Spleen (tissue), 11 donors: ENCODE data around the gene KLHL40. TPM values are rescaled to one million over a fixed set of nuclear protein-coding genes. Genes with fewer than 3 reads are reported as not detected.

Source experiments
- DNase-seq: peaks from one replicate; pipeline ENCODE4 v3.0.0-alpha.2; 2020
- H3K27ac ChIP-seq, 8 donors: fragments of 200-600 bp; sonication (generic) in 7 of 8; 1 replicate in 4 of 8; 2 replicates in 4 of 8; pipeline versions ENCODE4 v1.5.0 to v1.8.0; 2016 to 2021; ENCODE audit warnings: inconsistent platforms in 4 of 8, mild to moderate bottlenecking in 4 of 8, moderate library complexity in 1 of 8
- H3K27me3 ChIP-seq, 7 donors: fragments of 200-600 bp; sonication (generic) in 6 of 7; replicated peaks in 1 of 7; 1 replicate in 4 of 7; 2 replicates in 3 of 7; pipeline versions ENCODE4 v1.5.0 to v1.8.0; 2016 to 2021; ENCODE audit warnings: inconsistent platforms in 3 of 7, mild to moderate bottlenecking in 1 of 7
- H3K36me3 ChIP-seq, 6 donors: fragments of 200-600 bp; sonication (generic) in 5 of 6; 1 replicate in 4 of 6; 2 replicates in 2 of 6; pipeline versions ENCODE4 v1.5.0 to v1.8.0; 2016 to 2021; ENCODE audit warnings: inconsistent platforms in 2 of 6
- H3K4me1 ChIP-seq, 6 donors: fragments of 200-600 bp; sonication (generic) in 5 of 6; 1 replicate in 3 of 6; 2 replicates in 3 of 6; pipeline versions ENCODE4 v1.5.0 to v1.8.0; 2016 to 2021; ENCODE audit warnings: inconsistent platforms in 3 of 6
- H3K4me3 ChIP-seq, 8 donors: fragments of 200-600 bp; sonication (generic) in 7 of 8; 1 replicate in 4 of 8; 2 replicates in 4 of 8; pipeline versions ENCODE4 v1.5.0 to v1.8.0; 2016 to 2021; ENCODE audit warnings: inconsistent platforms in 4 of 8, mild to moderate bottlenecking in 4 of 8, moderate library complexity in 2 of 8
- H3K9me3 ChIP-seq, 8 donors: fragments of 200-600 bp; sonication (generic) in 7 of 8; 1 replicate in 4 of 8; 2 replicates in 4 of 8; pipeline versions ENCODE4 v1.5.0 to v1.8.0; 2016 to 2021; ENCODE audit warnings: inconsistent platforms in 4 of 8
- POLR2A ChIP-seq, 3 donors: fragments of 450-650 bp; IDR thresholded peaks; one replicate each; pipeline ENCODE4 v1.5.1; 2017; ENCODE audit warnings: antibody characterized with exemption in 3 of 3, mild to moderate bottlenecking in 1 of 3
- POLR2AphosphoS5 ChIP-seq, 3 donors: sonication (generic); formaldehyde crosslinking; IDR thresholded peaks; one replicate each; pipeline ENCODE4 v1.5.1; 2017; ENCODE audit warnings: antibody characterized with exemption in 3 of 3
- WGBS, 5 donors: extraction: QIAGEN DNeasy Blood & Tissue Kit in 3 of 5; methylation state at CpG; one replicate each; pipeline versions ENCODE4 v1.1.5 to v1.1.7; 2013 to 2018; 5-methylcytosine and 5-hydroxymethylcytosine counted together
- intact Hi-C: fragments of 100-400 bp; cut with DNase I; formaldehyde crosslinking; loops from one replicate; pipeline ENCODE4 v1.15.0; 2023; ENCODE audit warnings: low total_unique reads
- polyA plus RNA-seq, 3 donors: library from polyadenylated mRNA; stranded (reverse); fragments of 200-250 nt; gene quantifications; one replicate each; pipeline ENCODE4 v1.2.1, GENCODE V29; 2013
- total RNA-seq, 7 donors: library from RNA; depleted of rRNA in 3 of 7; stranded (reverse); fragments of >200 nt in 3 of 7; fragmentation: NEBNext Ultra II Directional in 4 of 7; extraction: Animal tissue kit (Norgen Biotek cat#: 25700) in 4 of 7; gene quantifications; one replicate each; pipeline versions ENCODE4 v1.1.0 to v1.2.1, GENCODE V29; 2016 to 2021
- TF ChIP-seq, protein P1 (sequence below), 11 experiments: fragments of 200-600 bp in 7 of 11; fragments of 450-650 bp in 4 of 11; sonication (generic) in 4 of 11; IDR thresholded peaks in 8 of 11; conservative IDR thresholded peaks in 3 of 11; 1 replicate in 7 of 11; 2 replicates in 4 of 11; pipeline versions ENCODE4 v1.4.0 to v1.8.0; 2016 to 2021; ENCODE audit warnings: antibody characterized with exemption in 11 of 11, inconsistent platforms in 4 of 11, mild to moderate bottlenecking in 1 of 11
- donor health status: healthy with polysubstance abuse.
- donor health status: DM: no; HTN: no; CAD: no; lungs with moderate emphysema.
- donor health status: DM: no; HTN: no; CAD: no.
- donor health status: Bipolar disorder and iron deficiency.
- donor health status: healthy.
- donor health status: DM: no; HTN: no; CAD: no.
- donor health status: DM: yes; HTN: yes; CAD: no.

Gene KLHL40
- total and polyA plus RNA-seq, 10 donors = 0.03 to 0.17 TPM; not detected in 8

- Histone ChIP-seq H3K27ac (peak overlapping the region in 3 of 8 donors; percentile 52 to 69 (median 54)), H3K27me3 (no peaks in the 10 kb centered on the region), H3K9me3 (no peaks in the 10 kb centered on the region), H3K4me1 (peaks cover 0 to 40% (median 22%) of the 10 kb centered on the region in 6 donors), H3K4me3 (no peak overlapping the region), H3K36me3 (peaks cover 3 to 100% (median 84%) of the 10 kb centered on the region in 6 donors)
- DNase-seq = no peak
- TF ChIP-seq, protein P1, sequence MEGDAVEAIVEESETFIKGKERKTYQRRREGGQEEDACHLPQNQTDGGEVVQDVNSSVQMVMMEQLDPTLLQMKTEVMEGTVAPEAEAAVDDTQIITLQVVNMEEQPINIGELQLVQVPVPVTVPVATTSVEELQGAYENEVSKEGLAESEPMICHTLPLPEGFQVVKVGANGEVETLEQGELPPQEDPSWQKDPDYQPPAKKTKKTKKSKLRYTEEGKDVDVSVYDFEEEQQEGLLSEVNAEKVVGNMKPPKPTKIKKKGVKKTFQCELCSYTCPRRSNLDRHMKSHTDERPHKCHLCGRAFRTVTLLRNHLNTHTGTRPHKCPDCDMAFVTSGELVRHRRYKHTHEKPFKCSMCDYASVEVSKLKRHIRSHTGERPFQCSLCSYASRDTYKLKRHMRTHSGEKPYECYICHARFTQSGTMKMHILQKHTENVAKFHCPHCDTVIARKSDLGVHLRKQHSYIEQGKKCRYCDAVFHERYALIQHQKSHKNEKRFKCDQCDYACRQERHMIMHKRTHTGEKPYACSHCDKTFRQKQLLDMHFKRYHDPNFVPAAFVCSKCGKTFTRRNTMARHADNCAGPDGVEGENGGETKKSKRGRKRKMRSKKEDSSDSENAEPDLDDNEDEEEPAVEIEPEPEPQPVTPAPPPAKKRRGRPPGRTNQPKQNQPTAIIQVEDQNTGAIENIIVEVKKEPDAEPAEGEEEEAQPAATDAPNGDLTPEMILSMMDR (IDR thresholded peaks at IDR 0.05 in 8 of 11, conservative IDR thresholded peaks at IDR 0.05 in 3 of 11) = no peak
- TF ChIP-seq POLR2AphosphoS5 (IDR thresholded peaks at IDR 0.05) (no peak), POLR2A (IDR thresholded peaks at IDR 0.05) (no peak)
- intact Hi-C loops = no loop called here
Measured at GRCh38 chr3:42640129-42640528, 45.2 kb upstream of the KLHL40 start.

- no peak for DNase-seq
- TF ChIP-seq POLR2AphosphoS5 (IDR thresholded peaks at IDR 0.05) = no peak
- TF ChIP-seq, protein P1 (IDR thresholded peaks at IDR 0.05 in 8 of 11, conservative IDR thresholded peaks at IDR 0.05 in 3 of 11) = no peak
- TF ChIP-seq POLR2A (IDR thresholded peaks at IDR 0.05) = no peak
- Histone ChIP-seq H3K4me3 (no peak overlapping the region), H3K27ac (peak overlapping the region in 2 of 8 donors; percentile 4 to 52), H3K36me3 (peaks cover 3 to 100% (median 84%) of the 10 kb centered on the region in 6 donors), H3K27me3 (no peaks in the 10 kb centered on the region), H3K4me1 (peaks cover 0 to 40% (median 22%) of the 10 kb centered on the region in 6 donors), H3K9me3 (no peaks in the 10 kb centered on the region)
- intact Hi-C loops = no loop called here
- WGBS, 5 donors = 78 to 91% (median 89%) methylated on average over 6 of the region's 6 CpGs
Measured at GRCh38 chr3:42640771-42641370, 44.5 kb upstream of the KLHL40 start.

GRCh38 chr3:42647821-42648459 is 37.4 kb upstream of the KLHL40 start:
- no peak for DNase-seq
- H3K27me3 ChIP-seq = no peaks in the 10 kb centered on the region
- no peaks in the 10 kb centered on the region for H3K9me3 ChIP-seq
- H3K36me3 ChIP-seq = peaks cover 3 to 73% (median 56%) of the 10 kb centered on the region in 6 donors
- H3K4me3 ChIP-seq = no peak overlapping the region
- 83 to 92% (median 86%) methylated on average over 5 of the region's 5 CpGs for WGBS, 5 donors
- peaks cover 7 to 66% (median 15%) of the 10 kb centered on the region in 6 donors for H3K4me1 ChIP-seq
- H3K27ac ChIP-seq = peak overlapping the region in 1 of 8 donors; percentile 14
- TF ChIP-seq POLR2A (IDR thresholded peaks at IDR 0.05) (no peak), POLR2AphosphoS5 (IDR thresholded peaks at IDR 0.05) (no peak)
- TF ChIP-seq, protein P1 (IDR thresholded peaks at IDR 0.05 in 8 of 11, conservative IDR thresholded peaks at IDR 0.05 in 3 of 11) = no peak
- intact Hi-C loops = no loop called here

GRCh38 chr3:42649006-42649405 is 36.3 kb upstream of the KLHL40 start:
- 85 to 92% (median 87%) methylated on average over 2 of the region's 2 CpGs for WGBS, 5 donors
- H3K9me3 ChIP-seq = no peaks in the 10 kb centered on the region
- peaks cover 0 to 7% (median 0%) of the 10 kb centered on the region in 7 donors for H3K27me3 ChIP-seq
- peaks cover 17 to 76% (median 25%) of the 10 kb centered on the region in 6 donors for H3K4me1 ChIP-seq
- peak overlapping the region in 1 of 8 donors; percentile 20 for H3K27ac ChIP-seq
- TF ChIP-seq, protein P1 (IDR thresholded peaks at IDR 0.05 in 8 of 11, conservative IDR thresholded peaks at IDR 0.05 in 3 of 11) = no peak
- TF ChIP-seq POLR2AphosphoS5 (IDR thresholded peaks at IDR 0.05) (no peak), POLR2A (IDR thresholded peaks at IDR 0.05) (no peak)
- H3K4me3 ChIP-seq = no peak overlapping the region
- DNase-seq = no peak
- peaks cover 0 to 62% (median 45%) of the 10 kb centered on the region in 6 donors for H3K36me3 ChIP-seq
- intact Hi-C loops = no loop called here
